Lung (tissue), 12 donors: ENCODE measurements around the gene ATP10D. TPM values are rescaled to one million over a fixed set of nuclear protein-coding genes. Genes with fewer than 3 reads are reported as not detected.

Experiments
- ATAC-seq: fragments of 200-7000 bp; cut with Tn5 transposase; one replicate; pipeline ENCODE4 v1.9.1; 2020; ENCODE audit warnings: moderate number of reproducible peaks; ENCODE audit not compliant: insufficient read depth, low FRiP score
- DNase-seq, 3 donors: peaks; one replicate each; pipeline ENCODE4 v3.0.0-alpha.2; 2013 to 2017
- H3K27ac ChIP-seq, 2 donors: one replicate each; pipeline ENCODE4 v1.5.1; 2013; ENCODE audit warnings: mild to moderate bottlenecking in 2 of 2, moderate library complexity in 2 of 2, control low read depth in 1 of 2, inconsistent platforms in 1 of 2, low read depth in 1 of 2, low read length in 1 of 2
- H3K27me3 ChIP-seq, 3 donors: one replicate each; pipeline ENCODE4 v1.5.1; 2013; ENCODE audit warnings: low read length in 2 of 3; ENCODE audit not compliant: control insufficient read depth in 3 of 3, insufficient read depth in 3 of 3
- H3K36me3 ChIP-seq, 4 donors: one replicate each; pipeline ENCODE4 v1.5.1; 2013; ENCODE audit warnings: low read length in 4 of 4, mild to moderate bottlenecking in 1 of 4, moderate library complexity in 1 of 4; ENCODE audit not compliant: control insufficient read depth in 4 of 4, insufficient read depth in 4 of 4
- H3K4me1 ChIP-seq, 5 donors: one replicate each; pipeline ENCODE4 v1.5.1; 2013; ENCODE audit warnings: low read length in 5 of 5, mild to moderate bottlenecking in 2 of 5, moderate library complexity in 1 of 5; ENCODE audit not compliant: control insufficient read depth in 5 of 5, insufficient read depth in 5 of 5
- H3K4me3 ChIP-seq: one replicate; pipeline ENCODE4 v1.5.1; 2013; ENCODE audit warnings: mild to moderate bottlenecking, control low read depth, moderate library complexity
- H3K9ac ChIP-seq, 2 donors: one replicate each; pipeline ENCODE4 v1.5.1; 2013; ENCODE audit warnings: low read length in 2 of 2, control low read depth in 1 of 2; ENCODE audit not compliant: insufficient read depth in 1 of 2
- H3K9me3 ChIP-seq, 4 donors: one replicate each; pipeline ENCODE4 v1.5.1; 2013; ENCODE audit warnings: low read length in 3 of 4, mild to moderate bottlenecking in 1 of 4, moderate library complexity in 1 of 4; ENCODE audit not compliant: control insufficient read depth in 4 of 4, insufficient read depth in 3 of 4
- CTCF ChIP-seq: IDR thresholded peaks from 2 replicates; pipeline ENCODE4 v1.5.1; 2012; ENCODE audit warnings: mild to moderate bottlenecking; ENCODE audit errors: control extremely low read depth, extremely low read depth
- WGBS, 2 donors: extraction: QIAGEN DNeasy Blood & Tissue Kit; methylation state at CpG; one replicate each; pipeline ENCODE4 v1.1.7; 2013; 5-methylcytosine and 5-hydroxymethylcytosine counted together
- polyA plus RNA-seq, 2 donors: library from polyadenylated mRNA; stranded (reverse); fragments of 200-250 nt; gene quantifications; one replicate each; pipeline ENCODE4 v1.2.1, GENCODE V29; 2013
- total RNA-seq, 2 donors: library from RNA; depleted of rRNA in 1 of 2; stranded (reverse); fragments of >200 nt in 1 of 2; gene quantifications; one replicate each; pipeline ENCODE4 v1.2.1, GENCODE V29; 2014 to 2021
- donor health status: control.
- donor health status: control.
- donor health status: Bipolar disorder and iron deficiency.
- donor health status: healthy.
- donor health status: DM: yes; HTN: yes; CAD: no.

The ATP10D gene
- total and polyA plus RNA-seq, 4 donors = 3.1 to 34.9 (median 14.9) TPM

- Histone ChIP-seq H3K4me1 (peaks cover 0 to 16% (median 0%) of the 10 kb centered on the region in 5 donors), H3K36me3 (no peaks in the 10 kb centered on the region), H3K9me3 (no peaks in the 10 kb centered on the region), H3K4me3 (no peak overlapping the region), H3K27ac (no peak overlapping the region), H3K9ac (no peak overlapping the region), H3K27me3 (no peaks in the 10 kb centered on the region)
- WGBS, 2 donors = 48 to 66% methylated on average over 3 of the region's 3 CpGs
- ATAC-seq = no peak
- TF ChIP-seq CTCF = no peak
- DNase-seq = no peak
Measured at GRCh38 chr4:47488706-47489105, 3.6 kb downstream of the ATP10D start.

- Histone ChIP-seq H3K27ac (no peak overlapping the region), H3K27me3 (no peaks in the 10 kb centered on the region), H3K4me1 (peaks cover 0 to 17% (median 0%) of the 10 kb centered on the region in 5 donors), H3K9ac (no peak overlapping the region), H3K9me3 (no peaks in the 10 kb centered on the region), H3K4me3 (no peak overlapping the region), H3K36me3 (no peaks in the 10 kb centered on the region)
- DNase-seq = no peak
- 82 to 91% methylated on average over 4 of the region's 4 CpGs for WGBS, 2 donors
- no peak for TF ChIP-seq CTCF
- no peak for ATAC-seq
Measured at GRCh38 chr4:47490550-47490949, 5.5 kb downstream of the ATP10D start.

GRCh38 chr4:47493238-47494123 lies 8.4 kb downstream of the ATP10D start:
- Histone ChIP-seq H3K27me3 (no peaks in the 10 kb centered on the region), H3K4me1 (peaks cover 0 to 11% (median 0%) of the 10 kb centered on the region in 5 donors), H3K9ac (no peak overlapping the region), H3K27ac (no peak overlapping the region), H3K36me3 (peaks cover 0 to 1% (median 0%) of the 10 kb centered on the region in 4 donors), H3K9me3 (no peaks in the 10 kb centered on the region), H3K4me3 (no peak overlapping the region)
- no peak for TF ChIP-seq CTCF
- WGBS, 2 donors = 90 to 92% methylated on average over 3 of the region's 3 CpGs
- DNase-seq (no peak), ATAC-seq (no peak)
